K562 (cell line): Measurements from ENCODE around the gene CAPZA1. TPM values are rescaled to one million over a fixed set of nuclear protein-coding genes. Genes with fewer than 3 reads are reported as not detected.

Experiments
- ARID1B ChIP-seq: fragments of 450-650 bp; IDR thresholded peaks from 2 replicates; pipeline ENCODE4 v1.6.1; 2016; ENCODE audit warnings: antibody characterized with exemption, mild to moderate bottlenecking, inconsistent platforms
- BRD4 ChIP-seq: fragments of 200-600 bp; sonication (generic); IDR thresholded peaks from 2 replicates; pipeline ENCODE4 v1.6.1; 2017; ENCODE audit warnings: inconsistent platforms
- C11orf30 ChIP-seq: fragments of 450-650 bp; IDR thresholded peaks from 2 replicates; pipeline ENCODE4 v1.6.1; 2016; ENCODE audit warnings: low read depth, mild to moderate bottlenecking
- CGGBP1 ChIP-seq: fragments of 250-450 bp; sonication (Bioruptor Pico); IDR thresholded peaks from 2 replicates; pipeline ENCODE4 v1.9.0; 2021; ENCODE audit warnings: mild to moderate bottlenecking
- CREM ChIP-seq: IDR thresholded peaks from 2 replicates; pipeline ENCODE4 v1.6.1; 2014; ENCODE audit warnings: antibody characterized with exemption, low read depth
- GABPA ChIP-seq: fragments of 200-800 bp; sonication (Bioruptor generic); conservative IDR thresholded peaks from 2 replicates; pipeline ENCODE4 v1.6.1; 2016; ENCODE audit warnings: low read depth, missing genetic modification characterization, missing compliant biosample characterization
- GTF2B ChIP-seq: IDR thresholded peaks from 2 replicates; pipeline ENCODE4 v1.6.1; 2011; ENCODE audit not compliant: insufficient read length; ENCODE audit errors: extremely low read depth
- KDM5B ChIP-seq: fragments of 200-600 bp; sonication (generic); IDR thresholded peaks from 2 replicates; pipeline ENCODE4 v1.6.1; 2012; ENCODE audit warnings: low read depth, mild to moderate bottlenecking, moderate library complexity, low read length, control low read depth, inconsistent platforms; ENCODE audit not compliant: insufficient replicate concordance
- LCOR ChIP-seq: sonication (generic); formaldehyde crosslinking; IDR thresholded peaks from 2 replicates; pipeline ENCODE4 v1.8.0; 2022; ENCODE audit warnings: mild to moderate bottlenecking, missing genetic modification reagents
- MAFK ChIP-seq: IDR thresholded peaks from 2 replicates; pipeline ENCODE4 v1.6.1; 2011; ENCODE audit warnings: low read length, improper control_type of control experiment
- NR2C1 ChIP-seq, 2 experiments: fragments of 450-650 bp; IDR thresholded peaks; 2 replicates each; pipeline ENCODE4 v1.6.1; 2017; ENCODE audit warnings: mild to moderate bottlenecking in 2 of 2, antibody characterized with exemption in 1 of 2, inconsistent platforms in 1 of 2, missing compliant biosample characterization in 1 of 2, missing genetic modification characterization in 1 of 2
- PKNOX1 ChIP-seq: fragments of 450-650 bp; IDR thresholded peaks from 2 replicates; pipeline ENCODE4 v1.6.1; 2016
- POLR2B ChIP-seq: fragments of 450-650 bp; IDR thresholded peaks from 2 replicates; pipeline ENCODE4 v1.6.1; 2018; ENCODE audit warnings: low read depth; ENCODE audit not compliant: partially characterized antibody
- PURB ChIP-seq: sonication (generic); formaldehyde crosslinking; IDR thresholded peaks from 2 replicates; pipeline ENCODE4 v1.9.0; 2021; ENCODE audit warnings: low read depth, mild to moderate bottlenecking, missing genetic modification reagents
- RB1 ChIP-seq: fragments of 450-650 bp; IDR thresholded peaks from 2 replicates; pipeline ENCODE4 v1.6.1; 2017; ENCODE audit warnings: low read depth, mild to moderate bottlenecking
- SNAPC5 ChIP-seq: fragments of 250-450 bp; sonication (Bioruptor Pico); IDR thresholded peaks from 2 replicates; pipeline ENCODE4 v1.8.0; 2021; ENCODE audit warnings: moderate library complexity, mild to moderate bottlenecking, inconsistent platforms
- TAF7 ChIP-seq: fragments of 450-650 bp; IDR thresholded peaks from 2 replicates; pipeline ENCODE4 v1.6.1; 2016; ENCODE audit warnings: missing genetic modification characterization, missing compliant biosample characterization
- TEAD4 ChIP-seq, 2 experiments: sonication (generic) in 1 of 2; formaldehyde crosslinking in 1 of 2; IDR thresholded peaks; 2 replicates each; pipeline versions ENCODE4 v1.6.1 to v1.8.0; 2012 to 2022; ENCODE audit warnings: borderline replicate concordance in 1 of 2, inconsistent platforms in 1 of 2, low read length in 1 of 2, mild to moderate bottlenecking in 1 of 2, missing genetic modification reagents in 1 of 2
- ZBTB49 ChIP-seq: sonication (generic); formaldehyde crosslinking; IDR thresholded peaks from 2 replicates; pipeline ENCODE4 v1.8.0; 2022; ENCODE audit warnings: missing genetic modification reagents, mild to moderate bottlenecking, borderline replicate concordance
- ZNF395 ChIP-seq: fragments of 200-800 bp; sonication (Bioruptor generic); IDR thresholded peaks from 2 replicates; pipeline ENCODE4 v1.6.1; 2017; ENCODE audit warnings: missing genetic modification characterization, missing compliant biosample characterization
- ZNF584 ChIP-seq: fragments of 200-800 bp; sonication (Bioruptor generic); IDR thresholded peaks from 2 replicates; pipeline ENCODE4 v1.6.1; 2016; ENCODE audit warnings: low read depth, mild to moderate bottlenecking, missing genetic modification characterization, missing compliant biosample characterization
- polyA plus RNA-seq, 8 experiments: library from polyadenylated mRNA; depleted of rRNA in 4 of 8; stranded (reverse) in 5 of 8; unstranded in 3 of 8; fragments of >200 nt; fragmentation: Nextera tagmentation in 2 of 8; fragmentation: Illumina TruSeq in 1 of 8; extraction: Ambion mirVana in 2 of 8; extraction: Trizol in 1 of 8; gene quantifications; 2 replicates each; pipeline versions ENCODE4 v1.2.1 to v1.2.3, GENCODE V29; 2011 to 2014; ENCODE audit warnings: inconsistent platforms in 1 of 8, missing spikeins in 1 of 8
- total RNA-seq, 7 experiments: library from RNA; depleted of rRNA in 6 of 7; stranded (reverse); fragments of >200 nt in 6 of 7; fragmentation: Illumina TruSeq in 2 of 7; extraction: Trizol in 2 of 7; gene quantifications; 2 replicates each; pipeline versions ENCODE4 v1.2.1 to v1.2.3, GENCODE V29; 2011 to 2021; ENCODE audit warnings: low replicate concordance in 1 of 7

Gene CAPZA1
- total and polyA plus RNA-seq, 9 of the 15 experiments (the other 6 are each of a cell fraction or from before 2014, with no cell fraction given), result 237 to 1,020 (median 306) TPM

- TF ChIP-seq LCOR (peak; percentile 54), KDM5B (peak; percentile 93), BRD4 (peak; percentile 99), RB1 (peak; percentile 62; the same call in 1 of the 2 replicates), ARID1B (peak; percentile 40), MAFK (no peak), ZNF395 (CRISPR knock-in tag) (peak; percentile 52; the same call in 1 of the 2 replicates), CREM (peak; percentile 49; the same call in 1 of the 2 replicates), POLR2B (peak; percentile 62), TEAD4 (IDR thresholded peaks at IDR 0.05; ENCODE audit: low read length) (peak; percentile 39; the same call in 1 of the 2 replicates), TEAD4 (CRISPR knock-in tag; IDR thresholded peaks at IDR 0.05; ENCODE audit: borderline replicate concordance) (no peak), GTF2B (peak; percentile 33), CGGBP1 (CRISPR knock-in tag) (no peak), PKNOX1 (peak; percentile 96), PURB (CRISPR knock-in tag) (no peak), C11orf30 (peak; percentile 61; the same call in 1 of the 2 replicates), SNAPC5 (CRISPR knock-in tag) (no peak), TAF7 (peak; percentile 95), ZNF584 (CRISPR knock-in tag) (no peak), GABPA (tag) (peak; percentile 43; the same call in 1 of the 2 replicates), ZBTB49 (CRISPR knock-in tag) (0 out of 2 replicates have a peak, but pooled peaks have one; percentile 80), NR2C1 (IDR thresholded peaks at IDR 0.05) (no peak), NR2C1 (tag; IDR thresholded peaks at IDR 0.05) (peak; percentile 35; the same call in 1 of the 2 replicates)
These were observed 713 bp upstream of the CAPZA1 start, which contains the start of gene ST7L (continued) for GRCh38 chr1:112618721-112619517.
